Measurements from ENCODE around the gene POLR2F. TPM values are rescaled to one million over a fixed set of nuclear protein-coding genes. Genes with fewer than 3 reads are reported as not detected.
"Not testable (repeated sequence)": the region's sequence is repeated elsewhere in the genome, so short reads cannot be mapped to it uniquely, and the experiment has no call there.

POLR2F gene
- total RNA-seq, 1 experiment from 2014 or later = 107 TPM

DNA sequence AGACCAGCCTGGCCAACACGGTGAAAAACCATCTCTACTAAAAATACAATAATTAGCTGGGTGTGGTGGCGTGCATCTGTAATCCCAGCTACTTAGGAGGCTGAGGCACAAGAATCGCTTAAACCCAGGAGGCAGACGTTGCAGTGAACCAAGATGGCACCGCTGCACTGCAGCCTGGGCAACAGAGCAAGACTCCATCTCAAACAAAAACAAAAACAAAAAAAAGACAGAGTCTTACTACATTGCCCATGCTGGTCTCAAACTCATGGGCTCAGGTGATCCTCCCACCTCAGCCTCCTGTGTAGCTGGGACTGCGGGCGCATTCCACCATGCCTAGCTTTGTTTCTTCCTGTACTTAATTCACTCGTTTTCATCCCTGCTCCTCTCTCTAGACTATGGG is 22.5 kb downstream of the POLR2F start:
- DNase-seq (ENCODE audit: low read depth, low spot score); H3K79me2 ChIP-seq (ENCODE audit: insufficient read depth, low read length); H3K4me1 ChIP-seq (ENCODE audit: control insufficient read depth in 1 of 2, insufficient read depth in 2 of 2, low read length in 2 of 2); ATAC-seq; H3K9me3 ChIP-seq (ENCODE audit: control insufficient read depth in 1 of 2, insufficient read depth in 1 of 2, low read depth in 1 of 2, low read length in 2 of 2); BruUV-seq (replicated peaks); H3K27ac ChIP-seq (ENCODE audit: low read depth, low read length); POLR2A ChIA-PET; intact Hi-C loops (cut with micrococcal nuclease); H4K20me1 ChIP-seq (ENCODE audit: insufficient read depth); H3K9me2 ChIP-seq (ENCODE audit: insufficient read depth); RAD21 ChIA-PET (ENCODE audit: low non-redundant PET in 1 of 2, low total read pairs in 2 of 2, uncharacterized antibody in 2 of 2, unreplicated experiment in 2 of 2); H3K9ac ChIP-seq (ENCODE audit: low read length); H3K27me3 ChIP-seq (ENCODE audit: insufficient read depth, low read length); H3K36me3 ChIP-seq (ENCODE audit: control insufficient read depth in 1 of 2, insufficient read depth in 2 of 2, low read length in 2 of 2); H3K4me3 ChIP-seq (replicated peaks in 1 of 2; ENCODE audit: low read depth in 1 of 2, low read length in 2 of 2); CTCF ChIA-PET; H3K4me2 ChIP-seq (ENCODE audit: low read length); H2AFZ ChIP-seq (ENCODE audit: low read depth, low read length, poor library complexity, severe bottlenecking): not testable (repeated sequence)

GRCh38 chr22:37976547-37976946 is 23.0 kb downstream of the POLR2F start:
- Histone ChIP-seq H4K20me1 (ENCODE audit: insufficient read depth) (no peaks in the 10 kb centered on the region), H3K9me3 (ENCODE audit: control insufficient read depth in 1 of 2, insufficient read depth in 1 of 2, low read depth in 1 of 2, low read length in 2 of 2) (no peaks in the 10 kb centered on the region), H3K9ac (ENCODE audit: low read length) (no peak overlapping the region), H3K4me2 (ENCODE audit: low read length) (no peak overlapping the region), H3K4me1 (ENCODE audit: control insufficient read depth in 1 of 2, insufficient read depth in 2 of 2, low read length in 2 of 2) (no peaks in the 10 kb centered on the region), H2AFZ (ENCODE audit: low read depth, low read length, poor library complexity, severe bottlenecking) (no peak overlapping the region), H3K36me3 (ENCODE audit: control insufficient read depth in 1 of 2, insufficient read depth in 2 of 2, low read length in 2 of 2) (no peaks in the 10 kb centered on the region), H3K4me3 (replicated peaks in 1 of 2; ENCODE audit: low read depth in 1 of 2, low read length in 2 of 2) (no peak overlapping the region), H3K27ac (ENCODE audit: low read depth, low read length) (no peak overlapping the region), H3K27me3 (ENCODE audit: insufficient read depth, low read length) (no peaks in the 10 kb centered on the region), H3K9me2 (ENCODE audit: insufficient read depth) (no peaks in the 10 kb centered on the region), H3K79me2 (ENCODE audit: insufficient read depth, low read length) (no peaks in the 10 kb centered on the region)
- ChIA-PET RAD21 (ENCODE audit: low non-redundant PET in 1 of 2, low total read pairs in 2 of 2, uncharacterized antibody in 2 of 2, unreplicated experiment in 2 of 2) (no interaction called here), CTCF (no interaction called here), POLR2A (no interaction called here)
- intact Hi-C loops (cut with micrococcal nuclease) = no loop called here
- no peak for ATAC-seq
- BruUV-seq (replicated peaks) = no TSS peak
- TF ChIP-seq ZFX (IDR thresholded peaks at IDR 0.05) = no peak
- no peak for TF ChIP-seq SP1 (IDR thresholded peaks at IDR 0.05; ENCODE audit: low read depth)
- no peak for TF ChIP-seq EZH2 (IDR thresholded peaks at IDR 0.05)
- TF ChIP-seq REST (IDR thresholded peaks at IDR 0.05; ENCODE audit: low read depth) = no peak
- no peak for TF ChIP-seq MAX (IDR thresholded peaks at IDR 0.05)
- TF ChIP-seq JUND (IDR thresholded peaks at IDR 0.05) = no peak
- no peak for TF ChIP-seq CBX3 (IDR thresholded peaks at IDR 0.05; ENCODE audit: low read depth)
- TF ChIP-seq, protein P1, sequence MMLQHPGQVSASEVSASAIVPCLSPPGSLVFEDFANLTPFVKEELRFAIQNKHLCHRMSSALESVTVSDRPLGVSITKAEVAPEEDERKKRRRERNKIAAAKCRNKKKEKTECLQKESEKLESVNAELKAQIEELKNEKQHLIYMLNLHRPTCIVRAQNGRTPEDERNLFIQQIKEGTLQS (IDR thresholded peaks at IDR 0.05) = no peak
- TF ChIP-seq ZNF274 (IDR thresholded peaks at IDR 0.05; ENCODE audit: low read depth, low read length) = no peak
- no peak for TF ChIP-seq FOSL1 (IDR thresholded peaks at IDR 0.05; ENCODE audit: low read depth)
- no peak for TF ChIP-seq POLR2A (IDR thresholded peaks at IDR 0.05; ENCODE audit: borderline replicate concordance, extremely low read depth, insufficient read depth, insufficient read length)
- no peak for DNase-seq (ENCODE audit: low read depth, low spot score)
